IMR-90 (cell line): Measurements from ENCODE around the gene PHOSPHO1. TPM values are rescaled to one million over a fixed set of nuclear protein-coding genes. Genes with fewer than 3 reads are reported as not detected.

Experiments used
- ATAC-seq: fragments of 200-7000 bp; cut with Tn5 transposase; 2 replicates; pipeline ENCODE4 v1.9.1; 2020; ENCODE audit warnings: low read depth, mild to moderate bottlenecking, moderate library complexity
- BruUV-seq: library from RNA; stranded (reverse); fragments of 400-500 nt; replicated peaks from 2 replicates; lab custom pipeline; 2021; lab: Mats Ljungman, UMichigan
- CTCF ChIA-PET: fragments of 300-600 bp; formaldehyde crosslinking; extraction: SDS; loops from one replicate; lab custom pipeline; 2021; ENCODE audit warnings: antibody characterized with exemption; lab: Yijun Ruan, JAX
- POLR2A ChIA-PET: fragments of 300-600 bp; sonication (Branson Sonifier 250); formaldehyde crosslinking; loops from one replicate; lab custom pipeline; 2022; ENCODE audit warnings: antibody characterized with exemption; ENCODE audit not compliant: unreplicated experiment; lab: Charles Lee
- DNase-seq: peaks from one replicate; pipeline ENCODE4 v3.0.0; 2013
- H2AFZ ChIP-seq: replicated peaks from 2 replicates; pipeline ENCODE3; 2013; ENCODE audit warnings: low read length, mild to moderate bottlenecking; ENCODE audit not compliant: poor library complexity
- H2AK5ac ChIP-seq: 2 replicates; pipeline ENCODE4 v1.6.1; 2013; ENCODE audit warnings: low read depth, low read length, inconsistent platforms
- H2AK9ac ChIP-seq: replicated peaks from 2 replicates; pipeline ENCODE3; 2013; ENCODE audit warnings: mild to moderate bottlenecking, low read depth, low read length, moderate library complexity; ENCODE audit not compliant: poor library complexity
- H2BK120ac ChIP-seq: 2 replicates; pipeline ENCODE4 v1.6.1; 2013; ENCODE audit warnings: low read depth, low read length, inconsistent platforms
- H2BK15ac ChIP-seq: 3 replicates; pipeline ENCODE4 v1.6.1; 2013; ENCODE audit warnings: low read depth, low read length, inconsistent platforms
- H2BK20ac ChIP-seq: 2 replicates; pipeline ENCODE4 v1.6.1; 2013; ENCODE audit warnings: low read depth, mild to moderate bottlenecking, inconsistent platforms, low read length, moderate library complexity
- H2BK5ac ChIP-seq: 2 replicates; pipeline ENCODE4 v1.6.1; 2013; ENCODE audit warnings: mild to moderate bottlenecking, low read depth, low read length, inconsistent platforms; ENCODE audit not compliant: poor library complexity, severe bottlenecking
- H3K14ac ChIP-seq: replicated peaks from 2 replicates; pipeline ENCODE4 v1.6.1; 2013; ENCODE audit warnings: low read depth, low read length, inconsistent platforms
- H3K18ac ChIP-seq: 2 replicates; pipeline ENCODE4 v1.6.1; 2013; ENCODE audit warnings: low read depth, low read length, control low read depth
- H3K23ac ChIP-seq: 2 replicates; pipeline ENCODE4 v1.6.1; 2013; ENCODE audit warnings: low read depth, low read length, inconsistent platforms
- H3K27ac ChIP-seq: 2 replicates; pipeline ENCODE4 v1.5.1; 2013; ENCODE audit warnings: mild to moderate bottlenecking, control low read depth, low read length; ENCODE audit not compliant: insufficient read depth
- H3K27me3 ChIP-seq: 2 replicates; pipeline ENCODE4 v1.6.1; 2013; ENCODE audit warnings: low read length; ENCODE audit not compliant: control insufficient read depth, insufficient read depth
- H3K36me3 ChIP-seq: 2 replicates; pipeline ENCODE4 v1.6.1; 2013; ENCODE audit warnings: low read length, mixed read lengths; ENCODE audit not compliant: control insufficient read depth, insufficient read depth
- H3K4ac ChIP-seq: 2 replicates; pipeline ENCODE4 v1.6.1; 2013; ENCODE audit warnings: low read depth, low read length, inconsistent platforms
- H3K4me1 ChIP-seq: 2 replicates; pipeline ENCODE4 v1.6.1; 2013; ENCODE audit warnings: low read length, mixed read lengths; ENCODE audit not compliant: control insufficient read depth, insufficient read depth
- H3K4me2 ChIP-seq: 2 replicates; pipeline ENCODE4 v1.6.1; 2013; ENCODE audit warnings: low read depth, mild to moderate bottlenecking, control low read depth, low read length, moderate library complexity
- H3K4me3 ChIP-seq: 2 replicates; pipeline ENCODE4 v1.5.1; 2013; ENCODE audit warnings: low read depth, mild to moderate bottlenecking, control low read depth, low read length, moderate library complexity; ENCODE audit not compliant: insufficient read depth
- H3K56ac ChIP-seq: 2 replicates; pipeline ENCODE4 v1.6.1; 2013; ENCODE audit warnings: low read length, inconsistent platforms; ENCODE audit not compliant: insufficient read depth; ENCODE audit errors: extremely low read depth
- H3K79me1 ChIP-seq, 2 experiments: 2 replicates each; pipeline ENCODE4 v1.6.1; 2013; ENCODE audit warnings: low read length in 2 of 2, inconsistent platforms in 1 of 2, low read depth in 1 of 2
- H3K9ac ChIP-seq: 2 replicates; pipeline ENCODE4 v1.6.1; 2013; ENCODE audit warnings: low read depth, low read length, control low read depth
- H3K9me1 ChIP-seq: 2 replicates; pipeline ENCODE4 v1.6.1; 2013; ENCODE audit warnings: low read length, inconsistent platforms; ENCODE audit not compliant: insufficient read depth
- H3K9me3 ChIP-seq: 2 replicates; pipeline ENCODE4 v1.6.1; 2013; ENCODE audit warnings: low read length; ENCODE audit not compliant: control insufficient read depth, insufficient read depth
- H4K20me1 ChIP-seq: 2 replicates; pipeline ENCODE4 v1.6.1; 2013; ENCODE audit warnings: low read length, inconsistent platforms; ENCODE audit not compliant: insufficient read depth
- H4K5ac ChIP-seq: 2 replicates; pipeline ENCODE4 v1.6.1; 2013; ENCODE audit warnings: mild to moderate bottlenecking, low read depth, low read length, control low read depth
- H4K8ac ChIP-seq, 2 experiments: 2 replicates each; pipeline ENCODE4 v1.6.1; 2013; ENCODE audit warnings: low read depth in 2 of 2, low read length in 2 of 2, control low read depth in 1 of 2, inconsistent platforms in 1 of 2
- H4K91ac ChIP-seq: 2 replicates; pipeline ENCODE4 v1.6.1; 2013; ENCODE audit warnings: low read depth, low read length, inconsistent platforms; ENCODE audit not compliant: insufficient read depth
- CEBPB ChIP-seq: IDR thresholded peaks from 2 replicates; pipeline ENCODE4 v1.6.1; 2012; ENCODE audit warnings: low read depth, low read length, improper control_type of control experiment
- CHD1 ChIP-seq: IDR thresholded peaks from 2 replicates; pipeline ENCODE4 v1.6.1; 2012; ENCODE audit warnings: low read depth, low read length, improper control_type of control experiment
- MAFK ChIP-seq: IDR thresholded peaks from 2 replicates; pipeline ENCODE4 v1.6.1; 2012; ENCODE audit warnings: low read depth, low read length, improper control_type of control experiment
- MAZ ChIP-seq: IDR thresholded peaks from 2 replicates; pipeline ENCODE4 v1.6.1; 2012; ENCODE audit warnings: low read depth, mild to moderate bottlenecking, low read length, improper control_type of control experiment, moderate library complexity, borderline replicate concordance
- MXI1 ChIP-seq: IDR thresholded peaks from 2 replicates; pipeline ENCODE4 v1.6.1; 2012; ENCODE audit warnings: low read depth, mild to moderate bottlenecking, low read length, moderate library complexity, borderline replicate concordance
- NFE2L2 ChIP-seq: fragments of 150-350 bp; IDR thresholded peaks from 2 replicates; pipeline ENCODE4 v1.6.1; 2016; ENCODE audit warnings: low read depth, mild to moderate bottlenecking, low read length
- SMC3 ChIP-seq: fragments of 150-350 bp; IDR thresholded peaks from 2 replicates; pipeline ENCODE4 v1.6.1; 2016; ENCODE audit warnings: low read depth, mild to moderate bottlenecking, antibody characterized with exemption, low read length, moderate library complexity
- WGBS, 2 experiments: methylation state at CpG; one replicate each; pipeline versions ENCODE4 v1.1.5 to v1.1.7; 2013; ENCODE audit warnings: missing lambda C conversion rate in 2 of 2; ENCODE audit not compliant: insufficient read length in 1 of 2; ENCODE audit errors: extremely low coverage in 2 of 2; 5-methylcytosine and 5-hydroxymethylcytosine counted together
- dilution Hi-C: fragments of 300-500 bp; cut with HindIII; formaldehyde crosslinking; loops from one replicate; pipeline ENCODE4 v1.14.3; 2018; ENCODE audit warnings: low sequenced_read_pairs; ENCODE audit not compliant: unreplicated experiment
- in situ Hi-C: fragments of 300-500 bp; cut with MboI; formaldehyde crosslinking; loops from 3 replicates; pipeline ENCODE4 v1.14.3; 2019; ENCODE audit warnings: low sequenced_read_pairs, inconsistent platforms, mixed read lengths
- intact Hi-C: fragments of 100-400 bp; cut with micrococcal nuclease; formaldehyde crosslinking; loops from 2 replicates; pipeline ENCODE4 v1.10.0; 2022
- polyA plus RNA-seq, 3 experiments: library from polyadenylated mRNA; depleted of rRNA; stranded (reverse); fragments of >200 nt; gene quantifications; 2 replicates each; pipeline ENCODE4 v1.2.3, GENCODE V29; 2012; ENCODE audit warnings: low replicate concordance in 1 of 3
- total RNA-seq: library from RNA; depleted of rRNA; stranded (reverse); fragments of >200 nt; gene quantifications from 2 replicates; pipeline ENCODE4 v1.2.3, GENCODE V29; 2012
- TF ChIP-seq, protein P1 (sequence below): conservative IDR thresholded peaks from 2 replicates; pipeline ENCODE4 v1.5.1; 2012; ENCODE audit warnings: mild to moderate bottlenecking, low read depth, low read length, improper control_type of control experiment
- TF ChIP-seq, protein P2 (sequence below): fragments of 150-350 bp; IDR thresholded peaks from 2 replicates; pipeline ENCODE4 v1.6.1; 2016; ENCODE audit warnings: low read depth, mild to moderate bottlenecking, low read length, moderate library complexity, borderline replicate concordance
- TF ChIP-seq, protein P3 (sequence below): fragments of 150-350 bp; IDR thresholded peaks from 2 replicates; pipeline ENCODE4 v1.6.1; 2017; ENCODE audit warnings: mild to moderate bottlenecking, antibody characterized with exemption, low read length, low read depth

PHOSPHO1 gene
- total and polyA plus RNA-seq, 2 of the 4 experiments (the other 2 are of a cell fraction), result under 0.01 to 0.48 TPM

DNA sequence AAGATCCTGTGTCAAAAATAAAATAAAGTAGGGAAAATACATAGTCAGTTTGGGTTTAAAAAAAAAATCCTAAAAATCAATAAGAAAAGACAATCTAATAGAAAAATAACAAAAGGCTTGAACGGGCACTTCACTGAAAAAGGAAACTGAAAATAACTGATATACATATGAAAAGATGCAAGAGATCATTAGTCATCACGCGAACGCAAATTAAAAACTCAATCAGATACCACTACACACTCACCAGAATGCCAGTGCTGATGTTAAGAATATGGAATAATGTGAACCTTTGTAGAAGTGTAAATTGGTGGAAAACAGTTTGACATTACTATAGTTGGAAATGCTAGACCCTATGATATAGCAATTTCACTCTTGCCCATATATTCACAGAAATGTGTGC is 34.8 kb downstream of the PHOSPHO1 start:
- ChIA-PET POLR2A (interaction anchor here (0.7 kb wide), 1 partner anchor 91 kb away, joined by 5 read pairs; no protein-coding TSS in a partner anchor), CTCF (no interaction called here)
- H3K18ac ChIP-seq, result no peak overlapping the region
- H3K4me3 ChIP-seq, result no peak overlapping the region
- no peak overlapping the region for H3K4ac ChIP-seq
- no peak overlapping the region for H3K9ac ChIP-seq
- no peaks in the 10 kb centered on the region for H3K36me3 ChIP-seq
- H3K4me2 ChIP-seq, result no peak overlapping the region
- no peak overlapping the region for H3K27ac ChIP-seq
- peaks cover 3% of the 10 kb centered on the region for H4K20me1 ChIP-seq
- H2AFZ ChIP-seq, result no peak overlapping the region
- intact Hi-C loops (loop anchor here (10.0 kb wide), 1 partner anchor 869 kb away; no protein-coding TSS in a partner anchor), dilution Hi-C loops (no loop called here), in situ Hi-C loops (no loop called here)
- no peak overlapping the region for H4K5ac ChIP-seq
- H2AK9ac ChIP-seq, result no peak overlapping the region
- H3K23ac ChIP-seq, result no peak overlapping the region
- no peak overlapping the region for H3K14ac ChIP-seq
- H2AK5ac ChIP-seq, result no peak overlapping the region
- H2BK5ac ChIP-seq, result no peak overlapping the region
- no peak for ATAC-seq
- H3K9me3 ChIP-seq, result no peaks in the 10 kb centered on the region
- H3K9me1 ChIP-seq, result peaks cover 7% of the 10 kb centered on the region; the same call in 1 of the 2 replicates
- no peak for DNase-seq
- no peaks in the 10 kb centered on the region for H3K27me3 ChIP-seq
- no peak overlapping the region for H4K8ac ChIP-seq
- TF ChIP-seq CEBPB, result no peak
- TF ChIP-seq CHD1, result no peak
- TF ChIP-seq MAZ, result no peak
- no peak for TF ChIP-seq MXI1
- no peak for TF ChIP-seq MAFK
- TF ChIP-seq SMC3, result no peak
- TF ChIP-seq, protein P1, sequence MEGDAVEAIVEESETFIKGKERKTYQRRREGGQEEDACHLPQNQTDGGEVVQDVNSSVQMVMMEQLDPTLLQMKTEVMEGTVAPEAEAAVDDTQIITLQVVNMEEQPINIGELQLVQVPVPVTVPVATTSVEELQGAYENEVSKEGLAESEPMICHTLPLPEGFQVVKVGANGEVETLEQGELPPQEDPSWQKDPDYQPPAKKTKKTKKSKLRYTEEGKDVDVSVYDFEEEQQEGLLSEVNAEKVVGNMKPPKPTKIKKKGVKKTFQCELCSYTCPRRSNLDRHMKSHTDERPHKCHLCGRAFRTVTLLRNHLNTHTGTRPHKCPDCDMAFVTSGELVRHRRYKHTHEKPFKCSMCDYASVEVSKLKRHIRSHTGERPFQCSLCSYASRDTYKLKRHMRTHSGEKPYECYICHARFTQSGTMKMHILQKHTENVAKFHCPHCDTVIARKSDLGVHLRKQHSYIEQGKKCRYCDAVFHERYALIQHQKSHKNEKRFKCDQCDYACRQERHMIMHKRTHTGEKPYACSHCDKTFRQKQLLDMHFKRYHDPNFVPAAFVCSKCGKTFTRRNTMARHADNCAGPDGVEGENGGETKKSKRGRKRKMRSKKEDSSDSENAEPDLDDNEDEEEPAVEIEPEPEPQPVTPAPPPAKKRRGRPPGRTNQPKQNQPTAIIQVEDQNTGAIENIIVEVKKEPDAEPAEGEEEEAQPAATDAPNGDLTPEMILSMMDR, result no peak
- no peak for TF ChIP-seq NFE2L2
- TF ChIP-seq, protein P2, sequence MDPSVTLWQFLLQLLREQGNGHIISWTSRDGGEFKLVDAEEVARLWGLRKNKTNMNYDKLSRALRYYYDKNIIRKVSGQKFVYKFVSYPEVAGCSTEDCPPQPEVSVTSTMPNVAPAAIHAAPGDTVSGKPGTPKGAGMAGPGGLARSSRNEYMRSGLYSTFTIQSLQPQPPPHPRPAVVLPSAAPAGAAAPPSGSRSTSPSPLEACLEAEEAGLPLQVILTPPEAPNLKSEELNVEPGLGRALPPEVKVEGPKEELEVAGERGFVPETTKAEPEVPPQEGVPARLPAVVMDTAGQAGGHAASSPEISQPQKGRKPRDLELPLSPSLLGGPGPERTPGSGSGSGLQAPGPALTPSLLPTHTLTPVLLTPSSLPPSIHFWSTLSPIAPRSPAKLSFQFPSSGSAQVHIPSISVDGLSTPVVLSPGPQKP, result no peak
- TF ChIP-seq, protein P3, sequence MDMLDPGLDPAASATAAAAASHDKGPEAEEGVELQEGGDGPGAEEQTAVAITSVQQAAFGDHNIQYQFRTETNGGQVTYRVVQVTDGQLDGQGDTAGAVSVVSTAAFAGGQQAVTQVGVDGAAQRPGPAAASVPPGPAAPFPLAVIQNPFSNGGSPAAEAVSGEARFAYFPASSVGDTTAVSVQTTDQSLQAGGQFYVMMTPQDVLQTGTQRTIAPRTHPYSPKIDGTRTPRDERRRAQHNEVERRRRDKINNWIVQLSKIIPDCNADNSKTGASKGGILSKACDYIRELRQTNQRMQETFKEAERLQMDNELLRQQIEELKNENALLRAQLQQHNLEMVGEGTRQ, result no peak
- WGBS, 2 experiments, result no CpG with 5 or more reads among the region's 4 CpGs
- no peaks in the 10 kb centered on the region for H3K4me1 ChIP-seq
- no peak overlapping the region for H3K56ac ChIP-seq
- no peaks in the 10 kb centered on the region for H3K79me1 ChIP-seq
- H4K91ac ChIP-seq, result no peak overlapping the region
- no peak overlapping the region for H2BK20ac ChIP-seq
- H2BK120ac ChIP-seq, result no peak overlapping the region
- BruUV-seq, result no TSS peak
- no peak overlapping the region for H2BK15ac ChIP-seq
